Uterus (tissue), 4 donors: ENCODE data around the gene HDAC5. TPM values are rescaled to one million over a fixed set of nuclear protein-coding genes. Genes with fewer than 3 reads are reported as not detected.
A peak's percentile ranks its signal among the peaks of the same experiment; 100 is the strongest.

ENCODE experiments used
- DNase-seq, 2 donors: peaks; one replicate each; pipeline ENCODE4 v3.0.0-alpha.2; 2019 to 2020
- H3K27ac ChIP-seq, 2 donors: fragments of 200-600 bp; sonication (generic); 1 replicate in 1 of 2; 2 replicates in 1 of 2; pipeline ENCODE4 v1.5.1; 2016 to 2018
- H3K27me3 ChIP-seq, 2 donors: fragments of 200-600 bp; sonication (generic); one replicate each; pipeline ENCODE4 v1.5.1; 2018 to 2019; ENCODE audit warnings: control low read depth in 1 of 2
- H3K36me3 ChIP-seq, 2 donors: fragments of 200-600 bp; sonication (generic); one replicate each; pipeline ENCODE4 v1.5.1; 2019; ENCODE audit warnings: control low read depth in 1 of 2
- H3K4me1 ChIP-seq, 2 donors: fragments of 200-600 bp; sonication (generic); one replicate each; pipeline ENCODE4 v1.5.1; 2018 to 2019; ENCODE audit warnings: control low read depth in 1 of 2
- H3K4me3 ChIP-seq, 2 donors: fragments of 200-600 bp; sonication (generic); 1 replicate in 1 of 2; 2 replicates in 1 of 2; pipeline ENCODE4 v1.5.1; 2018 to 2019; ENCODE audit warnings: mild to moderate bottlenecking in 1 of 2
- H3K9me3 ChIP-seq, 2 donors: fragments of 200-600 bp; sonication (generic); one replicate each; pipeline ENCODE4 v1.5.1; 2019; ENCODE audit warnings: control low read depth in 1 of 2
- CTCF ChIP-seq, 4 experiments: fragments of 200-600 bp in 2 of 4; fragments of 450-650 bp in 2 of 4; sonication (generic) in 2 of 4; IDR thresholded peaks; one replicate each; pipeline ENCODE4 v1.5.1; 2016 to 2019; ENCODE audit warnings: antibody characterized with exemption in 4 of 4, mild to moderate bottlenecking in 2 of 4, moderate library complexity in 1 of 4
- POLR2A ChIP-seq, 2 donors: fragments of 450-650 bp; IDR thresholded peaks; one replicate each; pipeline ENCODE4 v1.6.1; 2016; ENCODE audit warnings: antibody characterized with exemption in 2 of 2, mild to moderate bottlenecking in 1 of 2, moderate library complexity in 1 of 2
- intact Hi-C: fragments of 100-400 bp; cut with DNase I; formaldehyde crosslinking; loops from one replicate; pipeline ENCODE4 v1.15.1; 2023; ENCODE audit warnings: low total_unique reads
- total RNA-seq, 4 donors: library from RNA; depleted of rRNA in 3 of 4; stranded (reverse); fragments of >200 nt in 3 of 4; gene quantifications; one replicate each; pipeline versions ENCODE4 v1.1.0 to v1.2.4, GENCODE V29; 2014 to 2023
- donor health status: DM: yes; HTN: yes; CAD: no.

HDAC5 gene
- total RNA-seq, 4 donors from 2014 or later: 35.9 to 74.1 (median 58.0) TPM

GRCh38 chr17:44045486-44045885 is 78.0 kb downstream of the HDAC5 start:
- H3K4me1 ChIP-seq: peaks cover 0 to 4% of the 10 kb centered on the region in 2 donors
- no peaks in the 10 kb centered on the region for H3K36me3 ChIP-seq
- H3K27ac ChIP-seq: no peak overlapping the region
- DNase-seq: no peak
- no peak for TF ChIP-seq POLR2A (IDR thresholded peaks at IDR 0.05)
- no peak for TF ChIP-seq CTCF (IDR thresholded peaks at IDR 0.05)
- no peaks in the 10 kb centered on the region for H3K27me3 ChIP-seq
- intact Hi-C loops: no loop called here
- no peak overlapping the region for H3K4me3 ChIP-seq
- no peaks in the 10 kb centered on the region for H3K9me3 ChIP-seq

DNA sequence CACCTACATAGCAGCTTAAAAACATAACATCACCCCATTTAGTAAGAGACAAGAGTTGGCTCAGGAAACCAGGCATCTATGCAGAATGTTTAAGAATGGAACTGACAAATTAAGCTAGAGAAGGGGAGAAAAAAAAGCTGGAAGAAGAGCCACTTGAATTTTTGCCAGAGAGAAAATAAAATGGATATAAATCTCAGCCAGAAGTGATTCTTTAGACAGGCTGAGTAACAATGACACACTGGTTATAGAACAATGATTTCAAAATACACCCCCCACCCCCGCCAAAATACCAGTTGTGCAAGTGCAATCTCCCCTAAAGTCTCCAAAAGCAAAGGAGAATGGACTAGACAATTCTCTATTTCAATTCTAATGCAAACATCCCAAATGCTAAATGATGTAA is 79.4 kb downstream of the HDAC5 start:
- no peak for TF ChIP-seq POLR2A (IDR thresholded peaks at IDR 0.05)
- no peaks in the 10 kb centered on the region for H3K27me3 ChIP-seq
- no peaks in the 10 kb centered on the region for H3K36me3 ChIP-seq
- H3K9me3 ChIP-seq: no peaks in the 10 kb centered on the region
- H3K4me1 ChIP-seq: peaks cover 0 to 11% of the 10 kb centered on the region in 2 donors
- H3K4me3 ChIP-seq: no peak overlapping the region
- intact Hi-C loops: no loop called here
- DNase-seq: peak in 1 of 2 donors; percentile 43
- peak overlapping the region; percentile 35 to 49 for H3K27ac ChIP-seq

DNA sequence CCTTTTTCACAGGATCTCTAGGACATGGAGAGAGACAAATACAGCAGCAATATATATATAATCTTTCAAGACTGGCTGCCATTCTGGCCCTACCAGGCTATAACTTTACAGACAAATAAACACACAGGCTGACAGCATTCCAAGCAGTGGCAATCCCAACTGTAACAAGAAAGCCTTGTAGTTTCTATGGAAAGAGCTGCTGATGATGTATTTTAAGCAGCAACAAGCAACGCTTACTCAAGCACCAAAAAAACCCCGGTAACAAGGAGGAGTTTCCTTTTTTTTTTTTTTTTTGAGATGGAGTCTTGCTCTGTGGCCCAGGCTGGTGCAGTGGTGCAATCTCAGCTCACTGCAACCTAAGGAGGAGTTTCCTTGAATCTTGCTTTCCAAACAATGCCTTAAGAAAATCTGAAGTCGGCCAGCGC is 80.2 kb downstream of the HDAC5 start:
- H3K9me3 ChIP-seq: no peaks in the 10 kb centered on the region
- no peaks in the 10 kb centered on the region for H3K27me3 ChIP-seq
- H3K4me1 ChIP-seq: peaks cover 0 to 11% of the 10 kb centered on the region in 2 donors
- TF ChIP-seq CTCF (IDR thresholded peaks at IDR 0.05): no peak
- TF ChIP-seq POLR2A (IDR thresholded peaks at IDR 0.05): no peak
- DNase-seq: no peak
- no peaks in the 10 kb centered on the region for H3K36me3 ChIP-seq
- H3K27ac ChIP-seq: peak overlapping the region; percentile 35 to 49
- intact Hi-C loops: no loop called here
- H3K4me3 ChIP-seq: no peak overlapping the region

DNA sequence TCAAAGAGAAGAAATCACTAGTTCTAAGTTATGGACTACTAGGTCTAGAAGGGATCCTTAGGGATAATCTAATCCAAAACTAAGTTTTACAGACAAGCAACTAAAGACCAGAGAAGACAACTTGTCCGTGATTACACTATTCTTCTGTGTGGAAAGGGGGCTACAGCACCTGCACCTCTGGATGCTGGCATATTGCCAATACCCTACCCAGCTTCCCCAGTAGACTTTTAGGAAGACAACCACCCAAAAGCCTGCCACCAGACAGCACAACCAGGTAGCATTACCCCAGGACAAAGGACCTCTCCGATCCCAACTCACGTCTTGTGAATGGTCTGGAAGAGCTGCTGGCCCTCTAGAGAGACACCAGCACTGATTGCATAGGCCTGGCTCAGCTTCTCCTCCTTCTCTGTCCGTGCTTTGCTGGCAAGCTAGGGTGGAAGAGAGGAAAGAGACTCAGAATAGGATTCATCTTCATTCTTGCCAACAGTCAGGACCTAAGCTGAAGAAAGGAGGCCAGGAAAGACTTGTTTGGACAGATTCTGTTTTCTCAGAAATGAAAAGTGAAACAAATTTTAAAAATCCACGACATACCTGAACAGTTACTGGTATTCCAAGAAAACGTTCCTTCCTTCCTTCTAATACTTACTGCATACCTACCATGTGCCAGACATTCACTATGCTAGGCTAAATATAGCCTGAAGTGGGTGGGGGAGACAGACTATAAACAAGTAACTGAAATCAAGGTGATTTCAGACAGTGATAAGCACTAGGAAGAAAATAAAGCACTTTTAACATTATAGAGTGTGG is 83.4 kb downstream of the HDAC5 start:
- Histone ChIP-seq H3K4me3 (no peak overlapping the region), H3K36me3 (no peaks in the 10 kb centered on the region), H3K9me3 (no peaks in the 10 kb centered on the region), H3K27ac (peak overlapping the region; percentile 10 to 56), H3K4me1 (peaks cover 0 to 11% of the 10 kb centered on the region in 2 donors), H3K27me3 (no peaks in the 10 kb centered on the region)
- no peak for DNase-seq
- TF ChIP-seq CTCF (IDR thresholded peaks at IDR 0.05) (no peak), POLR2A (IDR thresholded peaks at IDR 0.05) (no peak)
- intact Hi-C loops: no loop called here

DNA sequence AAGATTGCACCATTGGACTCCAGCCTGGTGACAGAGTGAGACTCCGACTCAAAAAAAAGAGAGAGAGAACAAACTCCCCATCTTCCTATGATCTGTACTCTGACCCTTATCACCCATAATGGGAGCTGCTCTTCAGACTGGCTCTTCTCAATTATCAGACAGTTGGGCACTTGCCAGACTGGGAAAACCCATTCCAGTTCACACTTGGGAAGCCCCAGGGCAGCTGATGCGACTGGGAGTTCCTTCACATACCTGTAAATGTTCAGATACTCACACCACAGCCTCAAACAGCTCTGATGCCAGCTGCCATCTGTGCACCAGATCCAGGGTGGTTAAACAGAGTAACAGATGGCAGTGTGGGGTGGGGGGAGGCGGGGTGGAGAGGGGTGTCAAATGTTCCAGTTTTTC is 84.8 kb downstream of the HDAC5 start:
- TF ChIP-seq CTCF (IDR thresholded peaks at IDR 0.05) (no peak), POLR2A (IDR thresholded peaks at IDR 0.05) (no peak)
- H3K9me3 ChIP-seq: no peaks in the 10 kb centered on the region
- H3K4me3 ChIP-seq: no peak overlapping the region
- H3K27ac ChIP-seq: no peak overlapping the region
- no peaks in the 10 kb centered on the region for H3K27me3 ChIP-seq
- peaks cover 0 to 11% of the 10 kb centered on the region in 2 donors for H3K4me1 ChIP-seq
- H3K36me3 ChIP-seq: no peaks in the 10 kb centered on the region
- intact Hi-C loops: no loop called here
- no peak for DNase-seq
